HG03457 (cell line): Measurements from ENCODE around the gene AK2.
"Not testable (repeated sequence)": the region's sequence is repeated elsewhere in the genome, so short reads cannot be mapped to it uniquely, and the experiment has no call there.

Source experiments
- ATAC-seq: cut with Tn5 transposase; IDR thresholded peaks from one replicate; pipeline ENCODE4 v1.9.1; 2021; ENCODE audit warnings: moderate number of reproducible peaks; ENCODE audit not compliant: unreplicated experiment

The AK2 gene

DNA sequence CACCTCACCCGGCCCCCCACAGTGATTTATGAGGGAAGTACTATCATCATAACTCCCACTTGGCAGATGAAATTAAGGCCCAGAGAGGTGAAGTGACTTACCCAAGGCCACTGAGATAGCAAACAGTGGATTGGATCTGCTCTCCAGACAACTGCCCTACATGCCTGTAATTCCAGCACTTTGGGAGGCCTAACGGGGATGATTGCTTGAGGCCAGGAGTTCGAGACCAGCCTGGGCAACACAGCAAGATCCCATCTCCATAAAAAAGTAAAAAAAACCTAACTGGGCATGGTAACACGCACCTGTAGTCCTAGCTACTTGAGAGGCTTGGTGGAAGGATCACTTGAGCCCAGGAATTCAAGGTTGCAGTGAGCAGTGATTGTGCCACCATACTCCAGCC lies 57.8 kb downstream of the AK2 start:
- ATAC-seq = no peak

- ATAC-seq = no peak
These were observed 59.1 kb downstream of the AK2 start for GRCh38 chr1:32977546-32978087.

GRCh38 chr1:32975055-32975454 lies 61.6 kb downstream of the AK2 start:
- ATAC-seq = not testable (repeated sequence)

GRCh38 chr1:32973458-32973857 lies 63.2 kb downstream of the AK2 start:
- ATAC-seq = not testable (repeated sequence)

DNA sequence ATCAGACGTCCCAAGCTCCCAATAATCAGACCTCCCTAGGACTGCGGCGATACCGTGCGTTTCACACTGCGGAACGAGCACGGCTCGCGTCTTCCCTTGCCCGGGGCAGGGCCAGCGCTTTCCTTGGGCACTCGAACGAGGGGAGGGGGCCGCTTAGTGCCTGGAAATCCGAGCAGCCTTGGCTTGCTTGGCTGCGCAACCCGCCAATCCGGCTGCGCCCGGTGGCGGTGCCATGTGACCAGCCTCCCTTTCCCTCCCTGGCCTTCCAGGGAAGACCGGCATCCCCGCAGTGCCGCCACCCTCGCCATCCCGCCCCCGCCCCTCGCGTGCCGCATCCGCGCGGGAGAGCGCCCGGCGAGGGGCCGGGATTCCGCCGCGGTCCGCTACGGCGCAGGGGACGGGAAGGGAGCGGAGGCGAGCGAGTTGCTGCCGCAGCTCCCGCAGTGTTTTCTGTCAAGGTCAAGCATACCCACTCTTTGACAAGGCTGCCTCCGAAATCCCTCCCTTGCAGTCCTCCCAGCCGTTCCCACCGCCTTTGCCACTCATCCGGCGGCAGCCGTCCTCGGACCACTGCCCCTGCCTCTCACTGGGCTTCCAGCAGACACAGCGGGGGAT lies 63.8 kb downstream of the AK2 start:
- no peak for ATAC-seq

DNA sequence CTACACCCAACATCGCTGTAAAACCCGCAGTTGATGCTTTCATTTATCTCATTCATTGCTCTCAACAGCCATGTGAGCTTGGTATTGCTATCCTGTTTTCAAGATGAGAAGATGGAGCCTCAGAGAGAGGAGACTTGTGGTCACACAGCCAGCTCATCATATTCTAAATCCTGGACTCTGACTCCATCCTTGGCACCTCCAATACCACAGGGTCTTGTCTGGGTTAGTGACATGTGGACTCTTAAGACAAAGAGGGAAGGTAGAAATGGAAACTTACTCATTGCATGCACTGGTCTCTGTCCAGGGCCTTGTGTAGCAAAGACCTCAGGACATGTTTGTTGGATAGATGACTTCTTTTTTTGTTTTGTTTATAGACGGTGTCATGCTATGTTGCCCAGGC lies 65.1 kb downstream of the AK2 start:
- no peak for ATAC-seq

GRCh38 chr1:32971156-32971555 lies 65.5 kb downstream of the AK2 start:
- ATAC-seq = no peak

- ATAC-seq = no peak
These were observed 67.1 kb downstream of the AK2 start for GRCh38 chr1:32969566-32969965.

DNA sequence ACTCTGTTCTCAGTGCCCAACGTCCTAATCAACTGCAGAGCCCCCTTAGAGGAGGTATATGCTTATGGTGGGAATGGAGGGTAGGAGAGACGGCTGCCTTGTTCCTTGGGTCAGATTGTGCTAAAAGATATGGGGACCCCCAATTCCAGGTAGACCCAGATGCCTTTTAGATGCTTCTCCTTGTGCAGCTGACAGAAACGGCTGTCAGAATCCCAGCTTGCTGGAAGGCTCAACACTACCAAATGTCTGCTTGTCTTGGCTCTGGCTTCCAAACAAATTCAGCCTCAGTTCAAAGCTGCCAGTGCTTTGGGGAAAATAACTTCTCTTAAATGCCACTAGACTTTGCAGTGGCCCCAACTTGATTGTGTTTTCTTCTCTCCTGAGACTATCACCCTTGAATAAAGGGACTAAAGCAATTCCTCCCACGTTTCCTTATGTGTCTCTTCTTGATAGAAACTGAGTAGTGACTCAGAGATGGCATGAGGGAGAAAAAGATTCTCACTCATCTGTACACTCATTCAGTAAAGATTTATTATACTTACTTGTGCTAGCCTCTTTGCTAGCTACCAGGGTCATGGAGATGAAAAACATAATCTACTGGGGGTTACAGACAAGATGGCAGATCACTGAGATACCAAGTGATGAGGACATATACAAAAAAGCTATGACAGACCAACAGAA lies 68.7 kb downstream of the AK2 start:
- no peak for ATAC-seq

GRCh38 chr1:32966900-32967299 lies 69.8 kb downstream of the AK2 start:
- no peak for ATAC-seq

DNA sequence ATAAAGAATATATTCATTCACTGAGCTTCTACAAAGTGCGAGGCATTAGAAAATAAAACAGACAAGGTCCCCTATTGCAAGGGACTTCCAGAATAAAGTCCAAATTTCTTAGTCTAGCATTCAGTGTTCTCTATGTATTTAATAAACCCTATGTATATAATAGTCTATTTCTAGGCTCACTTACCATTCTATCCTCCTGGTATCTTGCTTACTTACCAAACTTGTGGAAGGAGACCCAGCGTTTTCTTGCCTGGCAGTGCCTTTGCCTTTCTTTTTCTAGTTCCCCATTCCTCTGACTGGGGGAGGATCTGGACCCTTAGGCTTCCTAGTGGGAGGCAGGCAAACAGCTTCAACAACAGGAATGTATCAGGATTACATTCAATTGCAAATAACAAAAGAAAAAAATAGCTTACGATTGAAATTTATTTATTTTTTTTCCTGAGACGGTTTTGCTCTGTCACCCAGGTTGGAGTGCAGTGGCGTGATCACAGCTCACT lies 71.4 kb downstream of the AK2 start:
- ATAC-seq = no peak

DNA sequence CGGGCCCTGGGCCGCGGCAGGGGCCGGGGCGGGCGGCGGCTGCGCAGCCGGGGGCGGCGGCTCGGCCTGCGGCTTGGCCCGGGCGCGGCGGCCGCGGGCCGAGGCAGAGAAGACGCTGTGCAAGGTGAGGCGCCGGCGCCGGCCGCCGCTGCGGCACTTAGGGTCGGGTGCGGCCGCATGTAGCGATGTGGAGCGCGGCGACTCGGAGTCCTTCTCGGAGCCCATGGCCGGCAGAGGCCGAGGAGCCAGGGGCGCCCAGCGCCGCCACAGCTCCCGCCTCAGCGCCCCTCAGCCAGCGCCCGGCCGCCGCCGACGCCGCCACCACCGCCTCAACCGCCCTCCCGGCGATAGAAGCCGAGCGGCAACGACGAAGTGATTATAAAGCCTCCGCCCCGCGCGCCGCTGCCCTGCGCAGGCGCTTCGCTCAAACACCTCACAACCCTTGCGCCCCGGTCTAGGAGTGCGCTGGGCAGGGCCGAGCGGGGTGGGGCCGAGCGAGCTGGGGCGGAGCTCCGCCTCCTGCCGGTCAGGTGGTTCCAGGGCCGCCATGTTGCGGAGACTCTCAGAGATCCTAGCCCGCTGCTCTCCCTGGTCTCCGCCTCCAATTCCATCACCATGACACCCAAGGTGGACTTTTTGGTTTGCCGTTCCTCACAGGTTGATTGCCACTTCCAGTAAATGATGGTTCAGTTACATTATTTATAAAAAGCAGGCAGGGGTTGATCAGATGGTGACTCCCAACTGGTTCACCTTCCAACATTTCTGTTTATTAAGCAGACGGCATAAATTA lies 72.0 kb downstream of the AK2 start, which contains the start of gene RNF19B:
TSS of gene RNF19B (minus strand) at position 349 of the 790 bp plus-strand sequence. CDS start at position 225, 124 bp downstream.
- ATAC-seq = peak; percentile 67

DNA sequence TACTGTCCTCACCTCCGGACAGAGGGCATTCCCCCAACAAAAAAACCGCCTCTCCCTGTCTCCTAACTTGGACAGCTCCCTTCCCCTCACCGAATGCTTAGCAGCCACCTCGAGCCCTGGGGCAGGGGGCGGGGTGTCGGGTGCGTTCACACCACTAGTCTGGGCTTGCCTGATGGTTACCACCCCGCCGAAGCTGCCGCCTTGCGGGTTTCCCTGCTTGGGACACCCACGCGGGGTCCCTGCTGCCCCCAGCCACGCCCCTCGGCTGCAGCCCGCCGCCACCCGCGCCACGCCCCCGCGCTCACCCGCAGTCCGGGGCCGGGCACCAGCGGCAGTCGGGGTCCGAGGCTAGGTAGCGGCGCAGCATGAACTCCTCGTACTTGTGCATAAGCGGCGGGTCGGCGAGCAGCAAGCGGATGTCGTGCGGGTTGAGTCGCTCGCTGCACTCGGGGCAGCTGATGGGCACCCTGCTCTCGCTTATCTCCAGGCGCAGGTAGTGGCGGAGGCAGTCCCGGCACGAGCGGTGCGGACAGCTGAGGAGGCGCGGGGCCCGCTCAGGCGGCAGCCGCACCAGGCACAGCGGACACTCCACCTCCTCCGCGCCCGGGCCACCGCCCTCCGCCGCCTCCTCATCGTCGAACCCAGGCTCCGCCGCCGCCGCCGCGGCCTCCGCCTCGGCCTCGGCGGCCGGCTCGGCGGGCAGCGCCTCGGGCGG lies 72.8 kb downstream of the AK2 start:
- no peak for ATAC-seq

GRCh38 chr1:32962248-32962896 lies 74.3 kb downstream of the AK2 start:
- no peak for ATAC-seq

DNA sequence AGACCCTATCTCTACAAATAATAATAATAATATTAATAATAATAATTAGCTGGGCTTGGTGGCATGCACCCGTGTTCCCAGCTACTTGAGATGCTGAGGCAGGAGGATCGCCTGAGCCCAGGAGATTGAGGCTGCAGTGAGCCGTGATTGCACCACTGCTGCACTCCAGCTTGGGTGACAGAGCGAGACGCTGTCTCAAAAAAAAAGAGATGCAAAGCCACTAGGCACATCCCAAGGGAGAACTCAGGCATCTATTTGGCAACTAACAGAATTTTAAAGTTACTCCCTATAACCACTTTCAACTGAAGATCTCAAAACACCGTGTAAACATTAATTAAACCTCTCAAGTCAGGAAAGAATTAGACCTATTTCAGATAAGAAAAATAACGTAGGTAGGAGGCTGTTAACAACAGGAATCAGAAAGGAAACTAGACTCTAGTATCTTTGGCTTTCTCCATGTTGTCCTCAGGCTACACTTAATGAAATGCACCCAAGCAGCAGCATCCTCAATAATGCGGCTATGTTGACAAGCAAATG lies 75.8 kb downstream of the AK2 start:
- no peak for ATAC-seq

GRCh38 chr1:32960342-32960741 lies 76.3 kb downstream of the AK2 start:
- ATAC-seq = no peak

- no peak for ATAC-seq
These were observed 77.9 kb downstream of the AK2 start for GRCh38 chr1:32958827-32959226.
